Measurements from ENCODE around the gene ITGAL. TPM values are rescaled to one million over a fixed set of nuclear protein-coding genes. Genes with fewer than 3 reads are reported as not detected.

The ITGAL gene
- total and polyA plus RNA-seq, 4 donors, result 14.4 to 48.1 (median 24.0) TPM

- H3K4me1 ChIP-seq (ENCODE audit: control insufficient read depth in 5 of 5, insufficient read depth in 5 of 5, low read length in 5 of 5), result peaks cover 0 to 25% (median under 1%) of the 10 kb centered on the region in 5 donors
- H3K27me3 ChIP-seq (ENCODE audit: control insufficient read depth in 3 of 3, insufficient read depth in 3 of 3, low read length in 2 of 3), result no peaks in the 10 kb centered on the region
- 86 to 88% methylated on average over 11 of the region's 11 CpGs for WGBS, 2 donors
- DNase-seq, result no peak
- no peak overlapping the region for H3K27ac ChIP-seq (ENCODE audit: low read depth in 1 of 2, low read length in 1 of 2)
- no peak overlapping the region for H3K4me3 ChIP-seq
- ATAC-seq (ENCODE audit: insufficient read depth, low FRiP score), result no peak
- H3K9me3 ChIP-seq (ENCODE audit: control insufficient read depth in 4 of 4, insufficient read depth in 3 of 4, low read length in 3 of 4), result no peaks in the 10 kb centered on the region
- TF ChIP-seq CTCF (IDR thresholded peaks at IDR 0.05; ENCODE audit: control extremely low read depth, extremely low read depth), result no peak
- peaks cover 0 to 10% (median 3%) of the 10 kb centered on the region in 4 donors for H3K36me3 ChIP-seq (ENCODE audit: control insufficient read depth in 4 of 4, insufficient read depth in 4 of 4, low read length in 4 of 4)
- H3K9ac ChIP-seq (ENCODE audit: insufficient read depth in 1 of 2, low read length in 2 of 2), result no peak overlapping the region
Measured at GRCh38 chr16:30533146-30533522, 60.6 kb downstream of the ITGAL start.

GRCh38 chr16:30533748-30534367 lies 61.3 kb downstream of the ITGAL start:
- Histone ChIP-seq H3K9ac (ENCODE audit: insufficient read depth in 1 of 2, low read length in 2 of 2) (peak overlapping the region; percentile 46 to 73), H3K4me3 (peak overlapping the region; percentile 88), H3K9me3 (ENCODE audit: control insufficient read depth in 4 of 4, insufficient read depth in 3 of 4, low read length in 3 of 4) (no peaks in the 10 kb centered on the region), H3K27me3 (ENCODE audit: control insufficient read depth in 3 of 3, insufficient read depth in 3 of 3, low read length in 2 of 3) (no peaks in the 10 kb centered on the region), H3K4me1 (ENCODE audit: control insufficient read depth in 5 of 5, insufficient read depth in 5 of 5, low read length in 5 of 5) (peaks cover 0 to 25% (median 0%) of the 10 kb centered on the region in 5 donors), H3K27ac (ENCODE audit: low read depth in 1 of 2, low read length in 1 of 2) (peak overlapping the region; percentile 85 to 98), H3K36me3 (ENCODE audit: control insufficient read depth in 4 of 4, insufficient read depth in 4 of 4, low read length in 4 of 4) (peaks cover 0 to 10% (median 3%) of the 10 kb centered on the region in 4 donors)
- WGBS, 2 donors, result 16 to 20% methylated on average over 29 of the region's 29 CpGs
- ATAC-seq (ENCODE audit: insufficient read depth, low FRiP score) (no peak), DNase-seq (no peak)
- TF ChIP-seq CTCF (IDR thresholded peaks at IDR 0.05; ENCODE audit: control extremely low read depth, extremely low read depth), result no peak

GRCh38 chr16:30534368-30535105 lies 62.0 kb downstream of the ITGAL start, which contains the start of gene ZNF747:
ZNF747 (minus strand) TSS chr16:30534858; CDS start chr16:30534679, 179 bp downstream.
- H3K36me3 ChIP-seq (ENCODE audit: control insufficient read depth in 4 of 4, insufficient read depth in 4 of 4, low read length in 4 of 4), result peaks cover 0 to 10% (median 3%) of the 10 kb centered on the region in 4 donors
- H3K9me3 ChIP-seq (ENCODE audit: control insufficient read depth in 4 of 4, insufficient read depth in 3 of 4, low read length in 3 of 4), result no peaks in the 10 kb centered on the region
- no peaks in the 10 kb centered on the region for H3K27me3 ChIP-seq (ENCODE audit: control insufficient read depth in 3 of 3, insufficient read depth in 3 of 3, low read length in 2 of 3)
- peak; percentile 0 for TF ChIP-seq CTCF (IDR thresholded peaks at IDR 0.05; ENCODE audit: control extremely low read depth, extremely low read depth)
- WGBS, 2 donors, result 1% methylated on average over 57 to 70 of the region's 70 CpGs
- DNase-seq (peak; percentile 91 to 95 (median 93)), ATAC-seq (ENCODE audit: insufficient read depth, low FRiP score) (peak; percentile 85)
- peak within 1 kb of the TSS; percentile 75 to 90 for H3K9ac ChIP-seq (ENCODE audit: insufficient read depth in 1 of 2, low read length in 2 of 2)
- peaks cover 0 to 25% (median 0%) of the 10 kb centered on the region in 5 donors for H3K4me1 ChIP-seq (ENCODE audit: control insufficient read depth in 5 of 5, insufficient read depth in 5 of 5, low read length in 5 of 5)
- H3K4me3 ChIP-seq, result peak within 1 kb of the TSS; percentile 88
- peak within 1 kb of the TSS; percentile 85 to 98 for H3K27ac ChIP-seq (ENCODE audit: low read depth in 1 of 2, low read length in 1 of 2)

Measured in lung (tissue), 12 donors.